IMR-90 (cell line): ENCODE data around the gene RNFT2. TPM values are rescaled to one million over a fixed set of nuclear protein-coding genes. Genes with fewer than 3 reads are reported as not detected.

Experiments
- ATAC-seq: fragments of 200-7000 bp; cut with Tn5 transposase; 2 replicates; pipeline ENCODE4 v1.9.1; 2020; ENCODE audit warnings: low read depth, mild to moderate bottlenecking, moderate library complexity
- BruUV-seq: library from RNA; stranded (reverse); fragments of 400-500 nt; replicated peaks from 2 replicates; lab custom pipeline; 2021; lab: Mats Ljungman, UMichigan
- CTCF ChIA-PET: fragments of 300-600 bp; formaldehyde crosslinking; extraction: SDS; loops from one replicate; lab custom pipeline; 2021; ENCODE audit warnings: antibody characterized with exemption; lab: Yijun Ruan, JAX
- POLR2A ChIA-PET: fragments of 300-600 bp; sonication (Branson Sonifier 250); formaldehyde crosslinking; loops from one replicate; lab custom pipeline; 2022; ENCODE audit warnings: antibody characterized with exemption; ENCODE audit not compliant: unreplicated experiment; lab: Charles Lee
- DNase-seq: peaks from one replicate; pipeline ENCODE4 v3.0.0; 2013
- H2AFZ ChIP-seq: replicated peaks from 2 replicates; pipeline ENCODE3; 2013; ENCODE audit warnings: low read length, mild to moderate bottlenecking; ENCODE audit not compliant: poor library complexity
- H2AK5ac ChIP-seq: 2 replicates; pipeline ENCODE4 v1.6.1; 2013; ENCODE audit warnings: low read depth, low read length, inconsistent platforms
- H2AK9ac ChIP-seq: replicated peaks from 2 replicates; pipeline ENCODE3; 2013; ENCODE audit warnings: mild to moderate bottlenecking, low read depth, low read length, moderate library complexity; ENCODE audit not compliant: poor library complexity
- H2BK120ac ChIP-seq: 2 replicates; pipeline ENCODE4 v1.6.1; 2013; ENCODE audit warnings: low read depth, low read length, inconsistent platforms
- H2BK15ac ChIP-seq: 3 replicates; pipeline ENCODE4 v1.6.1; 2013; ENCODE audit warnings: low read depth, low read length, inconsistent platforms
- H2BK20ac ChIP-seq: 2 replicates; pipeline ENCODE4 v1.6.1; 2013; ENCODE audit warnings: low read depth, mild to moderate bottlenecking, inconsistent platforms, low read length, moderate library complexity
- H2BK5ac ChIP-seq: 2 replicates; pipeline ENCODE4 v1.6.1; 2013; ENCODE audit warnings: mild to moderate bottlenecking, low read depth, low read length, inconsistent platforms; ENCODE audit not compliant: poor library complexity, severe bottlenecking
- H3K14ac ChIP-seq: replicated peaks from 2 replicates; pipeline ENCODE4 v1.6.1; 2013; ENCODE audit warnings: low read depth, low read length, inconsistent platforms
- H3K18ac ChIP-seq: 2 replicates; pipeline ENCODE4 v1.6.1; 2013; ENCODE audit warnings: low read depth, low read length, control low read depth
- H3K23ac ChIP-seq: 2 replicates; pipeline ENCODE4 v1.6.1; 2013; ENCODE audit warnings: low read depth, low read length, inconsistent platforms
- H3K27ac ChIP-seq: 2 replicates; pipeline ENCODE4 v1.5.1; 2013; ENCODE audit warnings: mild to moderate bottlenecking, control low read depth, low read length; ENCODE audit not compliant: insufficient read depth
- H3K27me3 ChIP-seq: 2 replicates; pipeline ENCODE4 v1.6.1; 2013; ENCODE audit warnings: low read length; ENCODE audit not compliant: control insufficient read depth, insufficient read depth
- H3K36me3 ChIP-seq: 2 replicates; pipeline ENCODE4 v1.6.1; 2013; ENCODE audit warnings: low read length, mixed read lengths; ENCODE audit not compliant: control insufficient read depth, insufficient read depth
- H3K4ac ChIP-seq: 2 replicates; pipeline ENCODE4 v1.6.1; 2013; ENCODE audit warnings: low read depth, low read length, inconsistent platforms
- H3K4me1 ChIP-seq: 2 replicates; pipeline ENCODE4 v1.6.1; 2013; ENCODE audit warnings: low read length, mixed read lengths; ENCODE audit not compliant: control insufficient read depth, insufficient read depth
- H3K4me2 ChIP-seq: 2 replicates; pipeline ENCODE4 v1.6.1; 2013; ENCODE audit warnings: low read depth, mild to moderate bottlenecking, control low read depth, low read length, moderate library complexity
- H3K4me3 ChIP-seq: 2 replicates; pipeline ENCODE4 v1.5.1; 2013; ENCODE audit warnings: low read depth, mild to moderate bottlenecking, control low read depth, low read length, moderate library complexity; ENCODE audit not compliant: insufficient read depth
- H3K56ac ChIP-seq: 2 replicates; pipeline ENCODE4 v1.6.1; 2013; ENCODE audit warnings: low read length, inconsistent platforms; ENCODE audit not compliant: insufficient read depth; ENCODE audit errors: extremely low read depth
- H3K79me1 ChIP-seq, 2 experiments: 2 replicates each; pipeline ENCODE4 v1.6.1; 2013; ENCODE audit warnings: low read length in 2 of 2, inconsistent platforms in 1 of 2, low read depth in 1 of 2
- H3K9ac ChIP-seq: 2 replicates; pipeline ENCODE4 v1.6.1; 2013; ENCODE audit warnings: low read depth, low read length, control low read depth
- H3K9me1 ChIP-seq: 2 replicates; pipeline ENCODE4 v1.6.1; 2013; ENCODE audit warnings: low read length, inconsistent platforms; ENCODE audit not compliant: insufficient read depth
- H3K9me3 ChIP-seq: 2 replicates; pipeline ENCODE4 v1.6.1; 2013; ENCODE audit warnings: low read length; ENCODE audit not compliant: control insufficient read depth, insufficient read depth
- H4K20me1 ChIP-seq: 2 replicates; pipeline ENCODE4 v1.6.1; 2013; ENCODE audit warnings: low read length, inconsistent platforms; ENCODE audit not compliant: insufficient read depth
- H4K5ac ChIP-seq: 2 replicates; pipeline ENCODE4 v1.6.1; 2013; ENCODE audit warnings: mild to moderate bottlenecking, low read depth, low read length, control low read depth
- H4K8ac ChIP-seq, 2 experiments: 2 replicates each; pipeline ENCODE4 v1.6.1; 2013; ENCODE audit warnings: low read depth in 2 of 2, low read length in 2 of 2, control low read depth in 1 of 2, inconsistent platforms in 1 of 2
- H4K91ac ChIP-seq: 2 replicates; pipeline ENCODE4 v1.6.1; 2013; ENCODE audit warnings: low read depth, low read length, inconsistent platforms; ENCODE audit not compliant: insufficient read depth
- BHLHE40 ChIP-seq: fragments of 150-350 bp; IDR thresholded peaks from 2 replicates; pipeline ENCODE4 v1.6.1; 2016; ENCODE audit warnings: mild to moderate bottlenecking, low read depth, low read length
- CEBPB ChIP-seq: IDR thresholded peaks from 2 replicates; pipeline ENCODE4 v1.6.1; 2012; ENCODE audit warnings: low read depth, low read length, improper control_type of control experiment
- CHD1 ChIP-seq: IDR thresholded peaks from 2 replicates; pipeline ENCODE4 v1.6.1; 2012; ENCODE audit warnings: low read depth, low read length, improper control_type of control experiment
- MAFK ChIP-seq: IDR thresholded peaks from 2 replicates; pipeline ENCODE4 v1.6.1; 2012; ENCODE audit warnings: low read depth, low read length, improper control_type of control experiment
- MAZ ChIP-seq: IDR thresholded peaks from 2 replicates; pipeline ENCODE4 v1.6.1; 2012; ENCODE audit warnings: low read depth, mild to moderate bottlenecking, low read length, improper control_type of control experiment, moderate library complexity, borderline replicate concordance
- MXI1 ChIP-seq: IDR thresholded peaks from 2 replicates; pipeline ENCODE4 v1.6.1; 2012; ENCODE audit warnings: low read depth, mild to moderate bottlenecking, low read length, moderate library complexity, borderline replicate concordance
- NFE2L2 ChIP-seq: fragments of 150-350 bp; IDR thresholded peaks from 2 replicates; pipeline ENCODE4 v1.6.1; 2016; ENCODE audit warnings: low read depth, mild to moderate bottlenecking, low read length
- RAD21 ChIP-seq: IDR thresholded peaks from 2 replicates; pipeline ENCODE4 v1.6.1; 2012; ENCODE audit warnings: low read length, improper control_type of control experiment
- RFX5 ChIP-seq: IDR thresholded peaks from 2 replicates; pipeline ENCODE4 v1.8.0; 2012; ENCODE audit warnings: low read depth, mild to moderate bottlenecking, low read length, moderate library complexity
- WGBS, 2 experiments: methylation state at CpG; one replicate each; pipeline versions ENCODE4 v1.1.5 to v1.1.7; 2013; ENCODE audit warnings: missing lambda C conversion rate in 2 of 2; ENCODE audit not compliant: insufficient read length in 1 of 2; ENCODE audit errors: extremely low coverage in 2 of 2; 5-methylcytosine and 5-hydroxymethylcytosine counted together
- dilution Hi-C: fragments of 300-500 bp; cut with HindIII; formaldehyde crosslinking; loops from one replicate; pipeline ENCODE4 v1.14.3; 2018; ENCODE audit warnings: low sequenced_read_pairs; ENCODE audit not compliant: unreplicated experiment
- in situ Hi-C: fragments of 300-500 bp; cut with MboI; formaldehyde crosslinking; loops from 3 replicates; pipeline ENCODE4 v1.14.3; 2019; ENCODE audit warnings: low sequenced_read_pairs, inconsistent platforms, mixed read lengths
- intact Hi-C: fragments of 100-400 bp; cut with micrococcal nuclease; formaldehyde crosslinking; loops from 2 replicates; pipeline ENCODE4 v1.10.0; 2022
- polyA plus RNA-seq, 3 experiments: library from polyadenylated mRNA; depleted of rRNA; stranded (reverse); fragments of >200 nt; gene quantifications; 2 replicates each; pipeline ENCODE4 v1.2.3, GENCODE V29; 2012; ENCODE audit warnings: low replicate concordance in 1 of 3
- total RNA-seq: library from RNA; depleted of rRNA; stranded (reverse); fragments of >200 nt; gene quantifications from 2 replicates; pipeline ENCODE4 v1.2.3, GENCODE V29; 2012
- TF ChIP-seq, protein P1 (sequence below): conservative IDR thresholded peaks from 2 replicates; pipeline ENCODE4 v1.5.1; 2012; ENCODE audit warnings: mild to moderate bottlenecking, low read depth, low read length, improper control_type of control experiment

The RNFT2 gene
- total and polyA plus RNA-seq, 2 of the 4 experiments (the other 2 are of a cell fraction): 1.6 to 2.3 TPM

DNA sequence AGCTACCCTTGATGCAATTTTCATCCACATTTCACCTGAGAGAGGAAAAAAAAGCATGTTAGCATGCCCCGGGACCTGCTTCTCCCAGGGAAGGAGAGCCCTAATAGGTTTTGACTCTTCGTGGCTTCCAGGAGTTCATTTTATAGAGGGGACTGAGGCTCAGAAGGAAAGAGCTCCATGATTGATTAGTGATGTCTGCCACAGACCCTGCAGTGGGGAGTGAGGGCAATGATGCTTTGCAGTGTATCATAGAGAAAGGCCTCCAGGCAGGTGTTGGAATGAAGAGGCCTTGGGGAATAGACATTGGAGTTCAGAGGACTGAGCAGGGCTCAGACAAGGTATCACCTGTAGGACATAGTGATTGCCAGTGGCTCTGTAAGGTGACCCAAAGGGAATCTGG, 41.5 kb downstream of the RNFT2 start:
- no peaks in the 10 kb centered on the region for H3K9me3 ChIP-seq
- no peak overlapping the region for H4K91ac ChIP-seq
- no peak overlapping the region for H2BK15ac ChIP-seq
- H3K9me1 ChIP-seq: no peaks in the 10 kb centered on the region
- H2BK20ac ChIP-seq: no peak overlapping the region
- H3K4me2 ChIP-seq: no peak overlapping the region
- 83% methylated on average over 1 of the region's 2 CpGs; no CpG with 5 or more reads in 1 of the 2 experiments for WGBS, 2 experiments
- ChIA-PET CTCF (no interaction called here), POLR2A (no interaction called here)
- H4K5ac ChIP-seq: no peak overlapping the region
- H3K18ac ChIP-seq: no peak overlapping the region
- no peak overlapping the region for H2AK9ac ChIP-seq
- no peak overlapping the region for H3K4ac ChIP-seq
- BruUV-seq: no TSS peak
- no peaks in the 10 kb centered on the region for H3K27me3 ChIP-seq
- H3K4me3 ChIP-seq: no peak overlapping the region
- in situ Hi-C loops: no loop called here
- no peaks in the 10 kb centered on the region for H3K36me3 ChIP-seq
- H3K9ac ChIP-seq: no peak overlapping the region
- dilution Hi-C loops: no loop called here
- ATAC-seq: no peak
- no peak overlapping the region for H2BK120ac ChIP-seq
- no peak overlapping the region for H2BK5ac ChIP-seq
- H2AK5ac ChIP-seq: no peak overlapping the region
- intact Hi-C loops: no loop called here
- H4K20me1 ChIP-seq: no peaks in the 10 kb centered on the region
- H3K79me1 ChIP-seq: no peaks in the 10 kb centered on the region
- TF ChIP-seq CEBPB (no peak), RAD21 (no peak), RFX5 (no peak), MAFK (no peak), CHD1 (no peak), MXI1 (no peak), BHLHE40 (no peak), NFE2L2 (no peak), MAZ (no peak)
- TF ChIP-seq, protein P1, sequence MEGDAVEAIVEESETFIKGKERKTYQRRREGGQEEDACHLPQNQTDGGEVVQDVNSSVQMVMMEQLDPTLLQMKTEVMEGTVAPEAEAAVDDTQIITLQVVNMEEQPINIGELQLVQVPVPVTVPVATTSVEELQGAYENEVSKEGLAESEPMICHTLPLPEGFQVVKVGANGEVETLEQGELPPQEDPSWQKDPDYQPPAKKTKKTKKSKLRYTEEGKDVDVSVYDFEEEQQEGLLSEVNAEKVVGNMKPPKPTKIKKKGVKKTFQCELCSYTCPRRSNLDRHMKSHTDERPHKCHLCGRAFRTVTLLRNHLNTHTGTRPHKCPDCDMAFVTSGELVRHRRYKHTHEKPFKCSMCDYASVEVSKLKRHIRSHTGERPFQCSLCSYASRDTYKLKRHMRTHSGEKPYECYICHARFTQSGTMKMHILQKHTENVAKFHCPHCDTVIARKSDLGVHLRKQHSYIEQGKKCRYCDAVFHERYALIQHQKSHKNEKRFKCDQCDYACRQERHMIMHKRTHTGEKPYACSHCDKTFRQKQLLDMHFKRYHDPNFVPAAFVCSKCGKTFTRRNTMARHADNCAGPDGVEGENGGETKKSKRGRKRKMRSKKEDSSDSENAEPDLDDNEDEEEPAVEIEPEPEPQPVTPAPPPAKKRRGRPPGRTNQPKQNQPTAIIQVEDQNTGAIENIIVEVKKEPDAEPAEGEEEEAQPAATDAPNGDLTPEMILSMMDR: no peak
- no peaks in the 10 kb centered on the region for H3K4me1 ChIP-seq
- DNase-seq: no peak
- no peak overlapping the region for H3K27ac ChIP-seq
- no peak overlapping the region for H3K14ac ChIP-seq
- H3K56ac ChIP-seq: no peak overlapping the region
- no peak overlapping the region for H2AFZ ChIP-seq
- H4K8ac ChIP-seq: no peak overlapping the region
- H3K23ac ChIP-seq: no peak overlapping the region
